Measurements from ENCODE around the gene CISD2.

- TF ChIP-seq CTCF (IDR thresholded peaks at IDR 0.05) (no peak), POLR2AphosphoS5 (IDR thresholded peaks at IDR 0.05) (no peak), EP300 (IDR thresholded peaks at IDR 0.05) (no peak)
Measured at GRCh38 chr4:102832105-102832504, 36.7 kb upstream of the CISD2 start.
